Stimulated activated CD8-positive, alpha-beta memory T cell treated with anti-CD3 and anti-CD28 coated beads, Interleukin-7, amount 100 ng/mL, for 48 hours (primary cell): ENCODE data around the gene MAG.
"Not testable (repeated sequence)": the region's sequence is repeated elsewhere in the genome, so short reads cannot be mapped to it uniquely, and the experiment has no call there.

ENCODE experiments used
- DNase-seq, 2 donors: peaks; one replicate each; pipeline ENCODE4 v3.0.0-alpha.2; 2020; ENCODE audit warnings: low read depth in 1 of 2; ENCODE audit errors: extremely low read depth in 1 of 2

The MAG gene

DNA sequence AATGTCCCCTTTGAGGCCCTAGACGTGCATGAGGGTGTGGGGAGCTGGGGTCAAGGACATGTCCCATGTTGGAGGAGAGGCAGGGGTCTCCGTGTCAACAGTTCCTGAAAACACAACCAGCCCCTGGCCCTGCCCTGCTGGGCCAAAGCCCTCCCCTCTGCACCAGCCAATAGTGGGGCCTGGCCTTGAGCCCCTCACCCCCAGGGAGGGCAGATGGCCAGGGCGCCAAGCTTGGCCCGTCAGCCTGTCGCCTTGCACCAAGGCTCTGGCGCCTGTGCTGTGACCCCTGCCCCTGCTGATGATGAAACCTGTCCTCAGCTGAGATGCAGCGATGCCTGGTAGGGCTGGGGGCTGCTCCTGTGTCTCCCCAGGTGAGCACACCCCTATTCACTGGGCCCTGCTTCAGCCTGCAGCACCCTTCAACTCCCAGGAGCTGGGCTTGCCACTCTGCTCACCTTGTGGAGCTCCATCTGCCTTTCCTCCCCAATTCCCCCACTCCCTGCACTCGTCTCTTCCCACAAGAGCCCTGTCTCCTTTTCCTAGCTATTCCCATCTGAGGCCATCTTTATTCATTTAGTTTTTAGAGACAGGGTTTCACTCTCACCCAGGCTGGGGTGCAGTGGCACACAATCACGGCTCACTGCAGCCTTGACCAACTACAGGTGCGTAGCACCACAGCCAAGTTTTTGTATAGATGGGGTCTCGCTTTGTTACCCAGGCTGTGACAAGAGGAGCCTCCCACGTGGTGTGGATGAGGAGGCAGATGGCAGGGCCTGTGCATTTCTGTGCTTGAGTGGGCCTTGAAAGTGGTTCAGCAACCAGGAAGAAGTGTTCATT is 11.8 kb upstream of the MAG start:
- no peak for DNase-seq

GRCh38 chr19:35281303-35281702 is 10.7 kb upstream of the MAG start:
- no peak for DNase-seq

DNA sequence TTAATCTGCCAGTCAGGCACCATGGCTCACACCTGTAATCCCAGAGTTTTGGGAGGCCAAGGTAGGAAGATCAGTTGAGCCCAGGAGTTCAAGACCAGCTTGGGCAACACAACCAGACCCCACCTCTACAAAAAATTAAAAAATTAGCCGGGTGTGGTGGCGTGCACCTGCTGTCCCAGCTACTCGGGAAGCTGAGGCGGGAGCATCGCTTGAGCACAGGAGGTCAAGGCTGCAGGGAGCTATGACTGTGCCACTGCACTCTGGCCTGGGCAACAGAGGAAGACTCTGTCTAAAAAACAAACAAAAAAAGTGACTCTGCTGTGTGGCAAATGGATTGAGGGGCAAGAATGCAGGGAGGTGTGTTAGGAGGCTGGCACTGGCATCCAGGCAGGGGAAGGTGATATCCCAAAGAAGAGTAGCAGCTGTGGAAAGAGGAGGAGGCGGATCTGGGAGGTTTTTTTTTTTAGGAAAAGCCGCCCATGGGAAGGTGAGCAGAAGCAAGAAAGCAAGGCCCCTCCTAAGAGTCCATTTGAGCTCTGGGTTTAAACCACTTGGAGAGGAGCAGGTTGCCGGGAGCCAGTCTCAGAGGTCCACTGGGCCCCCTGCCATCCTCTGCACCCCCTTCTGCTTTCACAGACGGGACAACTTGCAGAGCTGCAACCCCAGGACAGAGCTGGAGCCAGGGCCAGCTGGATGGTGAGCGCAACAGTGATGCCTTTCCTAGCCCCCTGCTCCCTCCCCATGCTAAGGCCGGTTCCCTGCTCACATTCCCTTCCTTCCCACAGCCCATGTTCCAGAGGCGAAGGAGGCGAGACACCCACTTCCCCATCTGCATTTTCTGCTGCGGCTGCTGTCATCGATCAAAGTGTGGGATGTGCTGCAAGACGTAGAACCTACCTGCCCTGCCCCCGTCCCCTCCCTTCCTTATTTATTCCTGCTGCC is 7.5 kb upstream of the MAG start:
- no peak for DNase-seq

DNA sequence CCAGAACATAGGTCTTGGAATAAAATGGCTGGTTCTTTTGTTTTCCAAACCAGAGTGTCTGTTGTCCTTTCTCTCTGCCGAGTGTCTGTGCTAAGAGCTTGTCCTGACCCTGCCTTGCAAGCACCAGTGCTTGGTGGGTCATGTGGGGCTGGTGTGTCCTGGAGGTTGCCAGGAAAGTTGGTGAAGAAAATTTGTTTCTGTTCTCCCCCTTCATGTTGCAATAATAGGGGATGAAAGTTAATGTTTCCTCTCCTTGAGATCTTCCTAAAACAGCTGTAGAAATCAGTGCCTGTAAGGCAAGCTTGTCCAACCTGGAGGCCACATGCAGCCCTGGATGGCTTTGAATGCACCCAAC is 6.9 kb upstream of the MAG start:
- no peak for DNase-seq

DNA sequence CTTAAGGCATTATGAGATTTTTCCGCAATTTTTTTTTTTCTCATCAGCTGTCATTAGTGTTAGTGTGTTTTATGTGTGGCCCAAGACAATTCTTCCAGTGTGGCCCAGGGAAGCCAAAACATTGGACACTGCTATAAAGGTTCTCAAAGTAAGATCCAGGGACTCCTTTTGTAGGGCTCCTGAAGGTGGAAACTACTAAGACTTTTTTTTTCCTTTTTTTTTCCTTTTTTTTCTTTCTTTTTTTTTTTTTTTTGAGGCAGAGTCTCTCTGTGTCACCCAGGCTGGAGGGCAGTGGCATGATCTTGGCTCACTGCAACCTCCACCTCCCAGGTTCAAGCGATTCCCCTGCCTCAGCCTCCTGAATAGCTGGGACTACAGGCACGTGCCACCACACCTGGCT is 6.5 kb upstream of the MAG start:
- not testable (repeated sequence) for DNase-seq

DNA sequence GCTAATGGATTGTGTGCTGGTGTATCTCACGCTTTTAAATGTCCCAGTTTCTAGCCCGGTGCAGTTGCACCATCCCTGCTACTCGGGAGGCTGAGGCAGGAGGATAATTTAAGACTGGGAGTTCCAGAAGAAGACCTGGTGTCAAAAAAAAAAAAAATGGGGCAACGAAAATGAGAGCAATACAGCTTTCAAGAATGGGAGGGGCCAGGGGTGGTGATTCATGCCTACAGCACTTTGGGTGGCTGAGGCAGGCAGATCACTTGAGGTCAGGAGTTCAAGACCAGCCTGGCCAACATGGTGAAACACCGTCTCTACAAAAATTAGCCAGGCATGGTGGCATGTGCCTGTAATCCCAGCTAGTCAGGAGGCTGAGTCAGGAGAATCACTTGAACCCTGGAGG is 5.9 kb upstream of the MAG start:
- not testable (repeated sequence) for DNase-seq

DNA sequence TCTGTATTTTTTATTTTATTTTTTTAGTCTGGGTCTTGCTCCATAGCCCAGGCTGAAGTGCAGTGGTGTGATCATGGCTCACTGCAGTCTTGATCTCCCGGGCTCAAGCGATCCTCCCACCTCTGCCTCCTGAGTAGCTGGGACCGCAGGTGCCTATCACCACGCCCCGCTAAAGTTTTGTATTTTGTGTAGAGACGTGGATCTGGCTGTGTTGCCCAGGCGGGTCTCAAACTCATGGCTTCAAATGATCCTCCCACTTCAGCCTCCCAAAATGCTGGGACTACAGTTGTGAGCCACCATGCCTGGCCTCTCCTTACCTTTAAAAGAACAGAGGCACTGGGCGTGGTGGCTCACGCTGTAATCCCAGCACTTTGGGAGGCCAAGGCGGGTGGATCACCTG is 4.2 kb upstream of the MAG start:
- no peak for DNase-seq

DNA sequence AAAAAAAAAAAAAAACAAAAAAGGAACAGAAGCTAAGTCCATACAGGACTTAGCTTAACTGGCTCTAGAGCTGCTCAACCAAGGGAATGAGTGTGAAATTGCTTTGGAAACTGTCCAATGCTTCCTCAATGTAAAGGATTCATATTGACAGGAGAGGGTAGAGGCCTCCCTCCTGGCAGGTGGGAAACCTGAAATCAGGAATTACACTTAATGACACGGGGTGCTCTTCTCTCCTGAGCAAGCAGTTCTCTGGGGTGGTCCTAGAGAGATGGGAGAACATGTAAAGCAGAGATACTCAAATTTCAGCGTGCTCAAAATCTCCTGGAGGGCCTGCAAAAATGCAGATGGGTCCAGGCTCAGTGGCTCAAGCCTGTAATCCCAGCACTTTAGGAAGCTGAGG is 3.6 kb upstream of the MAG start:
- no peak for DNase-seq

DNA sequence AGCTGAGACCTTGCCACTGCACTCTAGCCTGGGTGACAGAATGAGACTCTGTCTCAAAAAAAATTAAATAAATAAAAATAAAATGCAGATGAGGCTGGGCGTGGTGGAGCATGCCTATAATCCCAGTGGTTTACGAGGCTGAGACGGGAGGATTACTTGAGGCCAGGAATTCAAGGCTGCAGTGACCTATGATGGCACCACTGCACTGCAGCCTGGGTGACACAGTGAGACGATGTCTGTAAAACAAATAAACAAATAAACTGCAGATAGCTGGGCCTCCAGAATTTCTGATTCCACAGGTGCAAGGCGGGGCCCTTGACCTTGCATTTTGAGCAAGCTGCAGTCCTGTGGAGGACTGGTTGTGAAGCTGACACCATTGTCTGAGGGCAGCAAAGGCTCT is 3.1 kb upstream of the MAG start:
- no peak for DNase-seq

- no peak for DNase-seq
Observed at GRCh38 chr19:35290381-35291127, 1.4 kb upstream of the MAG start.

GRCh38 chr19:35291259-35291658 is 702 bp upstream of the MAG start:
- no peak for DNase-seq

GRCh38 chr19:35292421-35293362 is 731 bp downstream of the MAG start:
- no peak for DNase-seq

DNA sequence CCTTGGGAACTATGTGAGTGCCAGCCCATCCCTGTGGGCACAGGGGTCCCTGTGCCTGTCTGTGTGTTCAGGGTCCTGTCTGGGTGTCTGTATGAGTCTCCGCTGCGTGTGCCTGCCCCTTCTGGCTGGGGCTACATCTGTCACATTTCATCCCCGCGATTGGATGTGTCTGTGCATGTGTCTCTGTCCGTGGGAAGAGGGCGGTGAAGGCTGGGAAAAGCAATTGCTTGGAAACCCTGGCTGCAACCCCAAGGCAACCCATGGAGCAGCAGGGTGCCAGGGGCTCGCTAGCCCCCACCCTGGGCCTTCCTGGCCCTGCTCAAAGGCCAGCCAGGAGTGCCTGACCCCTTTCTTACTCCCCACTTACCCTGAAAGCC is 1.4 kb downstream of the MAG start:
- DNase-seq: no peak

- DNase-seq: no peak
Observed at GRCh38 chr19:35293808-35294207, 1.8 kb downstream of the MAG start.

DNA sequence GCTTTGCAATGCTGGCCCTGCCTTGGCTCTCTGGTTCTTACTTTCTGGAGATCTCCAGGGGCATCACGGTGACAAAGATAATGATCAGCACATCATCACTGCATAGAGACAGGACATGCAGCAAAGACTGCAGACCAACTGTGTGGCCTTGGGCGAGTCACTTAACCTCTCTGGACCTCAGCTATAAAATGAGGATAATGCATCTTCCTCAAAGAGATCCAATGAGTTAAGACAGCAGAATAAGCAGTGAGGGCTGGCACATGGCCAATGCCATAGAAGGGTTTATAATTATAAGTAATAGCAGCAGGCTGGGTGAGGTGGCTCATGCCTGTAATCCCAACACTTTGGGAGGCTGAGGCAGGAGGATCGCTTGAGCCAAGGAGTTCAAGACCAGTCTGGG is 2.4 kb downstream of the MAG start:
- no peak for DNase-seq

DNA sequence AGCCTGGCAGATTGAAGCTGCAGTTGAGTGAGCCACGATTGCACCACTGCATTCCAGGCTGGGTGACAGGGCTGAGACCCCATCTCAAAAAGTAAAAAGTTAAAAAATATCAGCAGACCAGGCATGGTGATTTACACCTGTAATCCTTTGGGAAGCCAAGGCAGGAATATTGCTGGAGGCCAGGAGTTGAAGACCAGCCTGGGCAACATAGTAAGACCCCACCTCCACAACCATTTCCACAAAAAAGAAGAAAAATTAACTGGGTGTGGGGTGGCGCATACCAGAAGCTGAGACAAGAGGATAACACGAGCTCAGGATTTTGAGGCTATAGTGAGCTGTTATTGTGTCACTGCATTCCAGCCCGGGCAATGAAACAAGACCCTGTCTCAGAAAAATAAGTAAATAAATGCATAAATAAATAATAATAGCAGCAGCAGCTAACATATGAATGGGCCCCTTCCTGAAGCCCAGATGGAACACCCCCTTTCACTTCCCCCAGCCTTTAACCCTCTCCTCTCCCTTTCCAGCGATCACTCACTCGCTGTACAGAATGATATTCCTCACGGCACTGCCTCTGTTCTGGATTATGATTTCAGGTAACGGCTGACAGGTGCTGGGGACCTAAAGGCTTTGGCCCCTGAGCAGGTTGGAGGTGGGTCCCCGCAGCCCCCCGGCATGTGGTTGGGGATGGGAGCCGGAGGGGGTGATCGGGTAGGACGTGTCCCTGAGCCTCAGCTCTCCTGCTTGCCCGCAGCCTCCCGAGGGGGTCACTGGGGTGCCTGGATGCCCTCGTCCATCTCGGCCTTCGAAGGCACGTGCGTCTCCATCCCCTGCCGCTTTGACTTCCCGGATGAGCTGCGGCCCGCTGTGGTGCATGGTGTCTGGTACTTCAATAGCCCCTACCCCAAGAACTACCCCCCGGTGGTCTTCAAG is 3.2 kb downstream of the MAG start:
- DNase-seq: no peak

DNA sequence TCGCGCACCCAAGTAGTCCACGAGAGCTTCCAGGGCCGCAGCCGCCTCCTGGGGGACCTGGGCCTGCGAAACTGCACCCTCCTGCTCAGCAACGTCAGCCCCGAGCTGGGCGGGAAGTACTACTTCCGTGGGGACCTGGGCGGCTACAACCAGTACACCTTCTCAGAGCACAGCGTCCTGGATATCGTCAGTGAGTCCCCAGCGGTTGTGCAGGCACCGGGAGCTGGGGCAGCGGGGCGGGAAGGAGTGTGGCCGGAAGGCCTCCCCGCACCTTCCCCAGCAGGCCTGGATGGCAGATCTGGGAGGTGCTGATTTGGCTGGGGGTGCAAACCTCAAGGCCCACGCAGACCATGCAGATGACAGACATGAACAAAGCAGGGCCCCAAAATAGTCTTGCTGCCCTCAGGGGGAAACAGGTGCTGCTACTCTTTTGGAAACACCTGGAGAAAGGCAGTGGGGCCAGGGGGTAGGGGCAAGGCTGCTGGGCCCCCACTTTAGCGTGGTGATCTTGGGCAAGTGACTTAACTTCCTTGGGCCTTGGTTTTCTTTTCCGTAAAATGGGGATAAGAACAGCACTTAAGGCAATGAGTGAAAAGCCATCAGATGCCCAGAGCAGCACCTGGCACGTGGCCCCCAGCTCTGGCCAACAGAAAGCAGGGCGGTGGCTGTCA is 4.0 kb downstream of the MAG start:
- no peak for DNase-seq

- no peak for DNase-seq
Observed at GRCh38 chr19:35296644-35297514, 4.9 kb downstream of the MAG start.
